Lung (tissue), 12 donors: ENCODE measurements around the gene ENTPD2. TPM values are rescaled to one million over a fixed set of nuclear protein-coding genes. Genes with fewer than 3 reads are reported as not detected.

ENCODE experiments used
- ATAC-seq: fragments of 200-7000 bp; cut with Tn5 transposase; one replicate; pipeline ENCODE4 v1.9.1; 2020; ENCODE audit warnings: moderate number of reproducible peaks; ENCODE audit not compliant: insufficient read depth, low FRiP score
- DNase-seq, 3 donors: peaks; one replicate each; pipeline ENCODE4 v3.0.0-alpha.2; 2013 to 2017
- H3K27ac ChIP-seq, 2 donors: one replicate each; pipeline ENCODE4 v1.5.1; 2013; ENCODE audit warnings: mild to moderate bottlenecking in 2 of 2, moderate library complexity in 2 of 2, control low read depth in 1 of 2, inconsistent platforms in 1 of 2, low read depth in 1 of 2, low read length in 1 of 2
- H3K27me3 ChIP-seq, 3 donors: one replicate each; pipeline ENCODE4 v1.5.1; 2013; ENCODE audit warnings: low read length in 2 of 3; ENCODE audit not compliant: control insufficient read depth in 3 of 3, insufficient read depth in 3 of 3
- H3K36me3 ChIP-seq, 4 donors: one replicate each; pipeline ENCODE4 v1.5.1; 2013; ENCODE audit warnings: low read length in 4 of 4, mild to moderate bottlenecking in 1 of 4, moderate library complexity in 1 of 4; ENCODE audit not compliant: control insufficient read depth in 4 of 4, insufficient read depth in 4 of 4
- H3K4me1 ChIP-seq, 5 donors: one replicate each; pipeline ENCODE4 v1.5.1; 2013; ENCODE audit warnings: low read length in 5 of 5, mild to moderate bottlenecking in 2 of 5, moderate library complexity in 1 of 5; ENCODE audit not compliant: control insufficient read depth in 5 of 5, insufficient read depth in 5 of 5
- H3K4me3 ChIP-seq: one replicate; pipeline ENCODE4 v1.5.1; 2013; ENCODE audit warnings: mild to moderate bottlenecking, control low read depth, moderate library complexity
- H3K9ac ChIP-seq, 2 donors: one replicate each; pipeline ENCODE4 v1.5.1; 2013; ENCODE audit warnings: low read length in 2 of 2, control low read depth in 1 of 2; ENCODE audit not compliant: insufficient read depth in 1 of 2
- H3K9me3 ChIP-seq, 4 donors: one replicate each; pipeline ENCODE4 v1.5.1; 2013; ENCODE audit warnings: low read length in 3 of 4, mild to moderate bottlenecking in 1 of 4, moderate library complexity in 1 of 4; ENCODE audit not compliant: control insufficient read depth in 4 of 4, insufficient read depth in 3 of 4
- CTCF ChIP-seq: IDR thresholded peaks from 2 replicates; pipeline ENCODE4 v1.5.1; 2012; ENCODE audit warnings: mild to moderate bottlenecking; ENCODE audit errors: control extremely low read depth, extremely low read depth
- WGBS, 2 donors: extraction: QIAGEN DNeasy Blood & Tissue Kit; methylation state at CpG; one replicate each; pipeline ENCODE4 v1.1.7; 2013; 5-methylcytosine and 5-hydroxymethylcytosine counted together
- polyA plus RNA-seq, 2 donors: library from polyadenylated mRNA; stranded (reverse); fragments of 200-250 nt; gene quantifications; one replicate each; pipeline ENCODE4 v1.2.1, GENCODE V29; 2013
- total RNA-seq, 2 donors: library from RNA; depleted of rRNA in 1 of 2; stranded (reverse); fragments of >200 nt in 1 of 2; gene quantifications; one replicate each; pipeline ENCODE4 v1.2.1, GENCODE V29; 2014 to 2021
- donor health status: control.
- donor health status: control.
- donor health status: Bipolar disorder and iron deficiency.
- donor health status: healthy.
- donor health status: DM: yes; HTN: yes; CAD: no.

The ENTPD2 gene
- total and polyA plus RNA-seq, 4 donors: 0.39 to 3.2 (median 1.2) TPM

GRCh38 chr9:137077758-137078693, 24.2 kb upstream of the ENTPD2 start:
- Histone ChIP-seq H3K9me3 (no peaks in the 10 kb centered on the region), H3K36me3 (peaks cover 0 to 41% (median 4%) of the 10 kb centered on the region in 4 donors), H3K9ac (no peak overlapping the region), H3K27me3 (peaks cover 0 to 11% (median 7%) of the 10 kb centered on the region in 3 donors), H3K4me3 (peak overlapping the region; percentile 84), H3K4me1 (peaks cover 0 to 16% (median 5%) of the 10 kb centered on the region in 5 donors), H3K27ac (no peak overlapping the region)
- ATAC-seq (peak; percentile 3), DNase-seq (no peak)
- WGBS, 2 donors: 17 to 19% methylated on average over 61 to 76 of the region's 76 CpGs
- no peak for TF ChIP-seq CTCF

GRCh38 chr9:137077010-137077747, 23.3 kb upstream of the ENTPD2 start, which contains the start of gene UAP1L1:
Gene UAP1L1 (plus strand): TSS chr9:137077517. CDS start chr9:137077533, 16 bp downstream.
- DNase-seq: peak; percentile 52 to 69 (median 59)
- Histone ChIP-seq H3K9me3 (no peaks in the 10 kb centered on the region), H3K27me3 (peaks cover 0 to 11% (median 7%) of the 10 kb centered on the region in 3 donors), H3K9ac (no peak within 1 kb of the TSS), H3K4me3 (peak within 1 kb of the TSS; percentile 84), H3K4me1 (peaks cover 0 to 16% (median 5%) of the 10 kb centered on the region in 5 donors), H3K27ac (peak within 1 kb of the TSS in 1 of 2 donors; percentile 78), H3K36me3 (peaks cover 0 to 33% (median 4%) of the 10 kb centered on the region in 4 donors)
- WGBS, 2 donors: 2% methylated on average over 23 to 87 of the region's 87 CpGs
- TF ChIP-seq CTCF: no peak
- peak; percentile 63 for ATAC-seq

- H3K9ac ChIP-seq: no peak overlapping the region
- ATAC-seq (no peak), DNase-seq (no peak)
- 61 to 71% methylated on average over 15 of the region's 15 CpGs for WGBS, 2 donors
- peaks cover 0 to 27% (median 4%) of the 10 kb centered on the region in 4 donors for H3K36me3 ChIP-seq
- peak overlapping the region; percentile 10 for H3K4me3 ChIP-seq
- peaks cover 0 to 16% (median 5%) of the 10 kb centered on the region in 5 donors for H3K4me1 ChIP-seq
- no peaks in the 10 kb centered on the region for H3K9me3 ChIP-seq
- peaks cover 0 to 11% (median 7%) of the 10 kb centered on the region in 3 donors for H3K27me3 ChIP-seq
- TF ChIP-seq CTCF: no peak
- H3K27ac ChIP-seq: peak overlapping the region in 1 of 2 donors; percentile 78
Measured at GRCh38 chr9:137076636-137077009, 22.8 kb upstream of the ENTPD2 start.
